Heart right ventricle (tissue), 16 donors: ENCODE results near the gene CNGA4. TPM values are rescaled to one million over a fixed set of nuclear protein-coding genes. Genes with fewer than 3 reads are reported as not detected.

Experiments
- ATAC-seq, 8 donors: fragments of 200-7000 bp; cut with Tn5 transposase; one replicate each; pipeline ENCODE4 v1.9.1; 2020; ENCODE audit warnings: mild to moderate bottlenecking in 8 of 8, moderate library complexity in 8 of 8, moderate number of reproducible peaks in 1 of 8
- DNase-seq, 2 donors: peaks; one replicate each; pipeline ENCODE4 v3.0.0-alpha.2; 2020
- H3K27ac ChIP-seq, 10 donors: fragments of 200-600 bp; sonication (generic) in 2 of 10; one replicate each; pipeline versions ENCODE4 v1.5.0 to v1.8.0; 2020 to 2022; ENCODE audit warnings: mild to moderate bottlenecking in 3 of 10
- H3K27me3 ChIP-seq, 7 donors: fragments of 200-600 bp; one replicate each; pipeline ENCODE4 v1.8.0; 2021 to 2022; ENCODE audit warnings: mild to moderate bottlenecking in 2 of 7
- H3K36me3 ChIP-seq, 9 donors: fragments of 200-600 bp; sonication (generic) in 1 of 9; one replicate each; pipeline versions ENCODE4 v1.5.0 to v1.8.0; 2020 to 2022; ENCODE audit warnings: mild to moderate bottlenecking in 2 of 9
- H3K4me1 ChIP-seq, 9 donors: fragments of 200-600 bp; sonication (generic) in 1 of 9; one replicate each; pipeline versions ENCODE4 v1.5.0 to v1.8.0; 2020 to 2022; ENCODE audit warnings: mild to moderate bottlenecking in 4 of 9
- H3K4me3 ChIP-seq, 10 donors: fragments of 200-600 bp; sonication (generic) in 2 of 10; one replicate each; pipeline versions ENCODE4 v1.5.0 to v1.8.0; 2020 to 2022; ENCODE audit warnings: mild to moderate bottlenecking in 7 of 10, moderate library complexity in 2 of 10
- H3K9me3 ChIP-seq, 11 donors: fragments of 200-600 bp in 10 of 11; sonication (generic) in 2 of 11; one replicate each; pipeline versions ENCODE4 v1.5.0 to v1.8.0; 2013 to 2022; ENCODE audit warnings: mild to moderate bottlenecking in 2 of 11, control low read depth in 1 of 11, moderate library complexity in 1 of 11
- CTCF ChIP-seq, 9 donors: fragments of 200-600 bp; sonication (generic) in 2 of 9; IDR thresholded peaks; one replicate each; pipeline versions ENCODE4 v1.5.0 to v1.8.0; 2021 to 2022; ENCODE audit warnings: antibody characterized with exemption in 9 of 9, mild to moderate bottlenecking in 5 of 9, moderate library complexity in 1 of 9
- WGBS, 2 donors: extraction: QIAGEN DNeasy Blood & Tissue Kit; methylation state at CpG; one replicate each; pipeline ENCODE4 v1.1.7; 2013; ENCODE audit warnings: inconsistent platforms in 1 of 2; 5-methylcytosine and 5-hydroxymethylcytosine counted together
- intact Hi-C, 10 donors: fragments of 100-400 bp; cut with DNase I; formaldehyde crosslinking; loops; one replicate each; pipeline versions ENCODE4 v1.11.1 to v1.14.2; 2022
- polyA plus RNA-seq, 2 donors: library from polyadenylated mRNA; stranded (reverse); fragments of 200-250 nt; gene quantifications; one replicate each; pipeline ENCODE4 v1.2.3, GENCODE V29; 2013
- total RNA-seq, 10 donors: library from RNA; stranded (reverse); fragmentation: NEBNext Ultra II Directional in 3 of 10; extraction: Animal tissue kit (Norgen Biotek cat#: 25700) in 3 of 10; gene quantifications; one replicate each; pipeline versions ENCODE4 v1.2.1 to v1.2.4, GENCODE V29; 2021 to 2023
- donor health status: Arrhythmogenic right ventricular cardiomyopathy.
- donor health status: ischemic (EF 13 %, LVEDD 7.1; RV severe dilation, severe dysfunction).
- donor health status: healthy with polysubstance abuse.
- donor health status: DM: no; HTN: yes; CAD: no.
- donor health status: DM: no; HTN: no; CAD: no.
- donor health status: ischemic (EF 25% LVEDD 6.9; RV normal size, moderate dysfunction).
- donor health status: ischemic (EF 25% LVEDD 5.7; RV mildly dilated, moderate dysfunction).
- donor health status: healthy.
- donor health status: DM: yes; HTN: yes; CAD: no.
- donor health status: Ischemic cardiomyopathy.
- donor health status: ischemic (EF 35%, LVEDD 5.7; RV mildly dilated, moderate dysfunction).
- donor health status: nonischemic (EF 11% LVEDD 7.7; RV severe dilation, severe dysfunction).
- donor health status: DM: yes; HTN: yes; CAD: no.
- donor health status: PGD.
- donor health status: ischemic (EF 29% LVEDD 5.4; RV normal size, mild dysfunction).
- donor health status: nonischemic (EF 23%, LVEDD 6.1; RV moderate dilation, normal function).

CNGA4 gene
- total and polyA plus RNA-seq, 12 donors = 0.01 to 0.13 TPM; not detected in 10

DNA sequence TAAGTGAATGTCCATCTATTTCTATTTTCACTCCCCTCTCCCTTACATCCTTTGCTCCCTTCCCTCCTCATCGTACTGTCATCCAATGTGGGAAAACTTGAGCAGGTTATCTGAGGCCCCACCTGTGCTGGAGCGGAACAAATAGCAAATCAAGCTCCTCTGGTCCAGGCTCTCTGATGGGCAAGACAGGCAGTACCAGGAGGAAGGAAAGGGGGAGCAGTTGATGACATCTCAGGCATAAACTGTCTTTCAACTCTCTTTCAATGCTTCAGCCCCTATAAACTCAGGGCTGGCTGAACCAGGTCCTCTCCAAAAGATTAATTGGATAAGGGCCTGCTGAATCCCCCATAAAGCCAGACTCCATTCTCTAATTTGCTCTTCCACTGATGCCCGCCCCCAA, 19.3 kb downstream of the CNGA4 start:
- Histone ChIP-seq H3K9me3 (no peaks in the 10 kb centered on the region), H3K27me3 (peaks cover 5 to 75% (median 32%) of the 10 kb centered on the region in 7 donors), H3K4me1 (peaks cover 3 to 16% (median 13%) of the 10 kb centered on the region in 9 donors), H3K36me3 (no peaks in the 10 kb centered on the region), H3K4me3 (no peak overlapping the region), H3K27ac (no peak overlapping the region)
- intact Hi-C loops = loop anchor here in 3 of 10 donors (5.0 to 10.0 kb wide), 2 partner anchors 39 to 97 kb away; no protein-coding TSS in a partner anchor
- no peak for ATAC-seq
- no peak for DNase-seq
- 83 to 89% methylated on average over 3 of the region's 3 CpGs for WGBS, 2 donors
- TF ChIP-seq CTCF (IDR thresholded peaks at IDR 0.05) = no peak

DNA sequence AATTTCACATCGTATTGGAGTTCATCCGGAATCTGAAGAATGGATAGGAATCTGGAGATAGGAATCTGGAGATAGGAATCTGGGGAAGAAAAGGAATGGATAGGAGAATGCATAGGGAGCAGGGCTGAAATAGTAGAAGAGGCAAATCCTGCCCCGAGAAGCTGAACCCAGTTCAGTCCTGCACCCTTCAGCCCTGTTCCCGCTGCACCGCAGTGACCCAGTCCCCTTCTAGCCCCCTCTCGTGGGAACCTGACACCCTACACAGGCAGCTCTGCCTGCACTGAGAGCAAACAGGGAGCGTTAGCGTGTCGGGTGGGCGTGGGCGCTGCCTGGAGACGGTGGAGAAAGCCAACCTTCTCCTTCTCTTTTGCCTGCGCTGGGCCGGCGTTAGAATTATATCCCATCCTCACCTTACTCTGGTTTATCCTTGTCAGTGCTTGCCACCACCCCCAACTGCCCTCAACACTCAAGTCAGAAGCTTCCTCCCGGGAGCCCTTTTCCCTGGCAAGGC, 19.7 kb downstream of the CNGA4 start:
- WGBS, 2 donors = 8 to 10% methylated on average over 16 of the region's 16 CpGs
- H3K9me3 ChIP-seq = no peaks in the 10 kb centered on the region
- peak overlapping the region in 9 of 10 donors; percentile 21 to 54 (median 46) for H3K4me3 ChIP-seq
- no peak for DNase-seq
- peaks cover 3 to 16% (median 13%) of the 10 kb centered on the region in 9 donors for H3K4me1 ChIP-seq
- TF ChIP-seq CTCF (IDR thresholded peaks at IDR 0.05) = peak in 1 of 9 donors; percentile 9
- intact Hi-C loops = loop anchor here in 3 of 10 donors (5.0 to 10.0 kb wide), 2 partner anchors 39 to 96 kb away; no protein-coding TSS in a partner anchor
- peaks cover 5 to 80% (median 32%) of the 10 kb centered on the region in 7 donors for H3K27me3 ChIP-seq
- peak in 5 of 8 donors; percentile 19 to 54 (median 37) for ATAC-seq
- no peak overlapping the region for H3K27ac ChIP-seq
- no peaks in the 10 kb centered on the region for H3K36me3 ChIP-seq

DNA sequence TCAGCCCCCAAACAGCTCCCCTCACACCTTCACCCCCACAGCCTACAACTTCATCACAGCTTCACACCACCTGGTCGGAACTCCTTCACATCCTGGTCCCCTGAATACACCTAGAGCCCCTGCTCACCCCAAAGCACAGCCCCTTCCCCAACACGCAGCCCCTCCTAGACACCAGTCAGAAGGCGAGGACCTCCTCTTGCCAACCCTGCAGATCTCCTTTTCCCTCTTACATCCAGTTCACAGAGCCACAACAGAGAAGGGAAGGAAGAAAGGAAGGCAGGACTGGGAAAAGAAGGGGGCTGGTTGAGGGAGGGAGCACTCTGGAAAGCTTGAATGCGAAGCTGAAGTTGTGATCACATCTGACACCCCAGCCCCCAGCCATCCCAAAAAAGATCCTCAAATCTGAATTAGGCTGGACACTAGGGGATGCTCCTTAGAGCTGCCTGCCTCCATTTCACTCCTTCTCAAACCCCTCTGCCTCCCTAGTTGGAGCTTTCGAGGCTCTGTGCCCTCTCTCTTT, 21.4 kb downstream of the CNGA4 start:
- WGBS, 2 donors = 57 to 66% methylated on average over 5 of the region's 5 CpGs
- Histone ChIP-seq H3K9me3 (no peaks in the 10 kb centered on the region), H3K27ac (no peak overlapping the region), H3K27me3 (peaks cover 5 to 89% (median 32%) of the 10 kb centered on the region in 7 donors), H3K36me3 (no peaks in the 10 kb centered on the region), H3K4me1 (peaks cover 3 to 16% (median 13%) of the 10 kb centered on the region in 9 donors), H3K4me3 (no peak overlapping the region)
- no peak for ATAC-seq
- TF ChIP-seq CTCF (IDR thresholded peaks at IDR 0.05) = no peak
- intact Hi-C loops = no loop called here
- no peak for DNase-seq

DNA sequence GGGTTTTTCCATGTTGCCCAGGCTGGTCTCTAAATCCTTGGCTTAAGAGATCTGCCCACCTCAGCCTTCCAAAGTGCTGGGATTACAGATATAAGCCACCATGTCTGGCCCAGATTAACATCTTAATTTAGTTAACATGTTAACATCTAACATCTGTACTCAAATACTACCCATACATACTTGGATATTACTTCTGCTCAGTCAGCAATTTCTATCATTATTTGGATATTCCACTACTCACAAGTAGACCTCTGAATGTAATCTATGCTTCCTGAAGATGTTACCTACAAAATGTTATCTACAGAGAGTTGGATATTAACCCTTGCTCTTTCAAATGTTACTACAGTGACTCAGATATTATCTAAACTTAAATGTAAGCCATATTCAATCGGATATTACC, 24.8 kb downstream of the CNGA4 start:
- Histone ChIP-seq H3K9me3 (no peaks in the 10 kb centered on the region), H3K4me3 (no peak overlapping the region), H3K27ac (no peak overlapping the region), H3K4me1 (peaks cover 3 to 12% (median 10%) of the 10 kb centered on the region in 9 donors), H3K36me3 (no peaks in the 10 kb centered on the region), H3K27me3 (peaks cover under 1 to 57% (median 18%) of the 10 kb centered on the region in 7 donors)
- TF ChIP-seq CTCF (IDR thresholded peaks at IDR 0.05) = no peak
- ATAC-seq (no peak), DNase-seq (no peak)
- intact Hi-C loops = no loop called here
- 97% methylated on average over 1 of the region's 1 CpG for WGBS, 2 donors
